GM18507 (cell line): Measurements from ENCODE around the gene GUCA2A.

ENCODE experiments used
- DNase-seq: peaks from one replicate; pipeline ENCODE4 v3.0.0; 2011; ENCODE audit warnings: low read depth; ENCODE audit not compliant: insufficient read length; ENCODE audit errors: extremely low spot score
- FAIRE-seq: peaks from 2 replicates; lab custom pipeline; 2011; peaks lifted over from hg19 to GRCh38; lab: Jason Lieb, UNC

Gene GUCA2A

GRCh38 chr1:42158189-42158588 lies 6.4 kb downstream of the GUCA2A start:
- no peak for FAIRE-seq
- DNase-seq = no peak

GRCh38 chr1:42157667-42158066 lies 6.9 kb downstream of the GUCA2A start:
- FAIRE-seq = no peak

GRCh38 chr1:42155362-42155761 lies 9.2 kb downstream of the GUCA2A start:
- DNase-seq (no peak), FAIRE-seq (no peak)

More at GRCh38 chr1:42157667-42158066, 6.9 kb downstream of the GUCA2A start:
- no peak for DNase-seq

GRCh38 chr1:42154685-42155084 lies 9.9 kb downstream of the GUCA2A start:
- DNase-seq (no peak), FAIRE-seq (no peak)

- no peak for FAIRE-seq
Observed at GRCh38 chr1:42153624-42154023, 10.9 kb downstream of the GUCA2A start.

GRCh38 chr1:42152907-42153600 lies 11.5 kb downstream of the GUCA2A start, which contains the start of gene GUCA2B:
TSS of gene GUCA2B (plus strand) at chr1:42153410. CDS start at chr1:42153451, 41 bp downstream.
- FAIRE-seq (no peak), DNase-seq (no peak)

More at GRCh38 chr1:42153624-42154023, 10.9 kb downstream of the GUCA2A start:
- no peak for DNase-seq

GRCh38 chr1:42152119-42152518 lies 12.4 kb downstream of the GUCA2A start:
- DNase-seq = no peak
- FAIRE-seq = no peak

- DNase-seq (no peak), FAIRE-seq (no peak)
Observed at GRCh38 chr1:42150651-42151050, 13.9 kb downstream of the GUCA2A start.

GRCh38 chr1:42148166-42148565 lies 16.4 kb downstream of the GUCA2A start:
- no peak for FAIRE-seq
- DNase-seq = no peak

- DNase-seq = peak; percentile 64
- peak; percentile 76 for FAIRE-seq
Observed at GRCh38 chr1:42146626-42147320, 17.8 kb downstream of the GUCA2A start.

GRCh38 chr1:42145764-42146625 lies 18.6 kb downstream of the GUCA2A start:
- FAIRE-seq = no peak
- DNase-seq = no peak

GRCh38 chr1:42145389-42145716 lies 19.2 kb downstream of the GUCA2A start:
- FAIRE-seq = no peak
- no peak for DNase-seq

- no peak for FAIRE-seq
Observed at GRCh38 chr1:42144711-42145388, 19.7 kb downstream of the GUCA2A start.

GRCh38 chr1:42143896-42144710 lies 20.4 kb downstream of the GUCA2A start:
- DNase-seq (no peak), FAIRE-seq (no peak)

More at GRCh38 chr1:42144711-42145388, 19.7 kb downstream of the GUCA2A start:
- DNase-seq = no peak

GRCh38 chr1:42142894-42143675 lies 21.5 kb downstream of the GUCA2A start:
- no peak for DNase-seq
- no peak for FAIRE-seq

GRCh38 chr1:42141978-42142377 lies 22.6 kb downstream of the GUCA2A start:
- DNase-seq (no peak), FAIRE-seq (no peak)

GRCh38 chr1:42140191-42140590 lies 24.4 kb downstream of the GUCA2A start:
- DNase-seq = no peak
- no peak for FAIRE-seq

- no peak for FAIRE-seq
- DNase-seq = no peak
Observed at GRCh38 chr1:42139444-42139843, 25.1 kb downstream of the GUCA2A start.
